ENCODE results near the gene RSPO3.

RSPO3 gene

GRCh38 chr6:127111526-127111925 lies 6.9 kb upstream of the RSPO3 start:
- Histone ChIP-seq H4K20me1 (ENCODE audit: control insufficient read depth, insufficient read depth, low read depth, low read length) (no peaks in the 10 kb centered on the region), H3K4me1 (ENCODE audit: control insufficient read depth, low read length) (no peaks in the 10 kb centered on the region), H3K79me2 (ENCODE audit: control insufficient read depth, low read length) (no peaks in the 10 kb centered on the region), H3F3A (ENCODE audit: control insufficient read depth, insufficient read depth) (no peaks in the 10 kb centered on the region), H3K36me3 (ENCODE audit: control insufficient read depth, low read length) (no peaks in the 10 kb centered on the region), H3K27ac (ENCODE audit: low read depth, low read length) (no peak overlapping the region), H3K9me2 (replicated peaks; ENCODE audit: control insufficient read depth, low read length) (no peaks in the 10 kb centered on the region), H3K4me2 (ENCODE audit: low read length) (no peak overlapping the region), H3K4me3 (ENCODE audit: low read length) (no peak overlapping the region), H3K27me3 (ENCODE audit: control insufficient read depth, low read length) (no peaks in the 10 kb centered on the region), H3K9me3 (ENCODE audit: control insufficient read depth, insufficient read depth, low read length) (no peaks in the 10 kb centered on the region)
- TF ChIP-seq EZH2phosphoT487 (IDR thresholded peaks at IDR 0.05; ENCODE audit: borderline replicate concordance, low read length) (no peak), CTCF (IDR thresholded peaks at IDR 0.05; ENCODE audit: low read depth, low read length, poor library complexity, severe bottlenecking) (no peak)

- Histone ChIP-seq H3K27ac (ENCODE audit: low read depth, low read length) (no peak overlapping the region), H3K79me2 (ENCODE audit: control insufficient read depth, low read length) (no peaks in the 10 kb centered on the region), H3F3A (ENCODE audit: control insufficient read depth, insufficient read depth) (no peaks in the 10 kb centered on the region), H3K36me3 (ENCODE audit: control insufficient read depth, low read length) (no peaks in the 10 kb centered on the region), H4K20me1 (ENCODE audit: control insufficient read depth, insufficient read depth, low read depth, low read length) (no peaks in the 10 kb centered on the region), H3K9me2 (replicated peaks; ENCODE audit: control insufficient read depth, low read length) (no peaks in the 10 kb centered on the region), H3K4me1 (ENCODE audit: control insufficient read depth, low read length) (no peaks in the 10 kb centered on the region), H3K4me2 (ENCODE audit: low read length) (no peak overlapping the region), H3K27me3 (ENCODE audit: control insufficient read depth, low read length) (peaks cover 5% of the 10 kb centered on the region; the same call in 1 of the 2 replicates), H3K4me3 (ENCODE audit: low read length) (no peak overlapping the region), H3K9me3 (ENCODE audit: control insufficient read depth, insufficient read depth, low read length) (no peaks in the 10 kb centered on the region)
- TF ChIP-seq EZH2phosphoT487 (IDR thresholded peaks at IDR 0.05; ENCODE audit: borderline replicate concordance, low read length) = no peak
Measured at GRCh38 chr6:127114214-127114760, 4.2 kb upstream of the RSPO3 start.

GRCh38 chr6:127115084-127115655 lies 3.3 kb upstream of the RSPO3 start:
- no peak overlapping the region for H3K4me2 ChIP-seq (ENCODE audit: low read length)
- no peaks in the 10 kb centered on the region for H3K79me2 ChIP-seq (ENCODE audit: control insufficient read depth, low read length)
- H3K27me3 ChIP-seq (ENCODE audit: control insufficient read depth, low read length) = peaks cover 13% of the 10 kb centered on the region
- H3F3A ChIP-seq (ENCODE audit: control insufficient read depth, insufficient read depth) = no peaks in the 10 kb centered on the region
- H3K27ac ChIP-seq (ENCODE audit: low read depth, low read length) = no peak overlapping the region
- H4K20me1 ChIP-seq (ENCODE audit: control insufficient read depth, insufficient read depth, low read depth, low read length) = no peaks in the 10 kb centered on the region
- no peak for TF ChIP-seq CTCF (IDR thresholded peaks at IDR 0.05; ENCODE audit: low read depth, low read length, poor library complexity, severe bottlenecking)
- TF ChIP-seq EZH2phosphoT487 (IDR thresholded peaks at IDR 0.05; ENCODE audit: borderline replicate concordance, low read length) = no peak
- no peak overlapping the region for H3K4me3 ChIP-seq (ENCODE audit: low read length)
- no peaks in the 10 kb centered on the region for H3K4me1 ChIP-seq (ENCODE audit: control insufficient read depth, low read length)
- H3K36me3 ChIP-seq (ENCODE audit: control insufficient read depth, low read length) = no peaks in the 10 kb centered on the region
- H3K9me3 ChIP-seq (ENCODE audit: control insufficient read depth, insufficient read depth, low read length) = no peaks in the 10 kb centered on the region
- no peaks in the 10 kb centered on the region for H3K9me2 ChIP-seq (replicated peaks; ENCODE audit: control insufficient read depth, low read length)

GRCh38 chr6:127115746-127116145 lies 2.7 kb upstream of the RSPO3 start:
- H3K9me3 ChIP-seq (ENCODE audit: control insufficient read depth, insufficient read depth, low read length) = no peaks in the 10 kb centered on the region
- no peaks in the 10 kb centered on the region for H3K9me2 ChIP-seq (replicated peaks; ENCODE audit: control insufficient read depth, low read length)
- H4K20me1 ChIP-seq (ENCODE audit: control insufficient read depth, insufficient read depth, low read depth, low read length) = no peaks in the 10 kb centered on the region
- peaks cover 17% of the 10 kb centered on the region for H3K27me3 ChIP-seq (ENCODE audit: control insufficient read depth, low read length)
- no peaks in the 10 kb centered on the region for H3K36me3 ChIP-seq (ENCODE audit: control insufficient read depth, low read length)
- no peaks in the 10 kb centered on the region for H3F3A ChIP-seq (ENCODE audit: control insufficient read depth, insufficient read depth)
- no peaks in the 10 kb centered on the region for H3K4me1 ChIP-seq (ENCODE audit: control insufficient read depth, low read length)
- H3K79me2 ChIP-seq (ENCODE audit: control insufficient read depth, low read length) = no peaks in the 10 kb centered on the region
- no peak overlapping the region for H3K4me3 ChIP-seq (ENCODE audit: low read length)
- no peak overlapping the region for H3K27ac ChIP-seq (ENCODE audit: low read depth, low read length)
- TF ChIP-seq CTCF (IDR thresholded peaks at IDR 0.05; ENCODE audit: low read depth, low read length, poor library complexity, severe bottlenecking) (no peak), EZH2phosphoT487 (IDR thresholded peaks at IDR 0.05; ENCODE audit: borderline replicate concordance, low read length) (no peak)
- no peak overlapping the region for H3K4me2 ChIP-seq (ENCODE audit: low read length)

All from DOHH2 (cell line).